ENCODE data around the gene PLAAT2. TPM values are rescaled to one million over a fixed set of nuclear protein-coding genes. Genes with fewer than 3 reads are reported as not detected.
A peak's percentile ranks its signal among the peaks of the same experiment; 100 is the strongest.
"Not testable (repeated sequence)": the region's sequence is repeated elsewhere in the genome, so short reads cannot be mapped to it uniquely, and the experiment has no call there.

The PLAAT2 gene
- total RNA-seq, 1 donor from 2014 or later: 6.0 TPM

DNA sequence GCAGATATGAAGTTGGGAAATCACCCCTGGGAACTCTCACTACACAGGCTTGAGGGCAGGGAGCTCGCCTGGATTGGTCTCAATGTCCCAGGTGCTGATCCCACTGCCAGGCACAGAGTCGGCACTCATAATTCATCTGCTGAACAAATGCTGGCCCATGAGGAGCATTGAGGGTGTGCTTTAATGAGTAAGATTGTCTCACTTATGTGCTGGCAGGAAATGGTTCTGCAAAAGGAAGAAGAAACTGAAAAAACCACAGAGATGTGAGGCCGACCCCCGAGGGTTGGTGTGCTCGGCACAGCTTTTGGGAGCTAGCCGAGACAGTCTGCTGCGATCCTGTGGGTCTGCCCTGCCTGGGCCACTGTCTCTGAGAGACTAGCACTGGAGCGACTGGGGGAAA is 9.4 kb downstream of the PLAAT2 start:
- Mint-ChIP-seq H3K27me3 (no peaks in the 10 kb centered on the region), H3K4me3 (no peak overlapping the region), H3K27ac (peak overlapping the region; percentile 94), H3K36me3 (peaks cover 4% of the 10 kb centered on the region), H3K9me3 (peaks cover 4% of the 10 kb centered on the region), H3K4me1 (ENCODE audit: unreplicated experiment) (peaks cover 31% of the 10 kb centered on the region)
- TF ChIP-seq CTCF (conservative IDR thresholded peaks at IDR 0.05): no peak
- peak; percentile 29 for DNase-seq (ENCODE audit: extremely low spot score, unreplicated experiment)

GRCh38 chr11:63552921-63553320 is 10.3 kb downstream of the PLAAT2 start:
- Mint-ChIP-seq H3K36me3 (peaks cover 4% of the 10 kb centered on the region), H3K9me3 (peaks cover 4% of the 10 kb centered on the region), H3K4me3 (no peak overlapping the region), H3K4me1 (ENCODE audit: unreplicated experiment) (peaks cover 31% of the 10 kb centered on the region), H3K27me3 (no peaks in the 10 kb centered on the region), H3K27ac (peak overlapping the region; percentile 94)
- TF ChIP-seq CTCF (conservative IDR thresholded peaks at IDR 0.05): no peak
- peak; percentile 49 for DNase-seq (ENCODE audit: extremely low spot score, unreplicated experiment)

- Mint-ChIP-seq H3K36me3 (peaks cover 4% of the 10 kb centered on the region), H3K9me3 (peaks cover 4% of the 10 kb centered on the region), H3K4me3 (no peak overlapping the region), H3K27me3 (no peaks in the 10 kb centered on the region), H3K27ac (no peak overlapping the region), H3K4me1 (ENCODE audit: unreplicated experiment) (peaks cover 31% of the 10 kb centered on the region)
- DNase-seq (ENCODE audit: extremely low spot score, unreplicated experiment): peak; percentile 63
- no peak for TF ChIP-seq CTCF (conservative IDR thresholded peaks at IDR 0.05)
Measured at GRCh38 chr11:63551889-63552266, 11.3 kb downstream of the PLAAT2 start.

DNA sequence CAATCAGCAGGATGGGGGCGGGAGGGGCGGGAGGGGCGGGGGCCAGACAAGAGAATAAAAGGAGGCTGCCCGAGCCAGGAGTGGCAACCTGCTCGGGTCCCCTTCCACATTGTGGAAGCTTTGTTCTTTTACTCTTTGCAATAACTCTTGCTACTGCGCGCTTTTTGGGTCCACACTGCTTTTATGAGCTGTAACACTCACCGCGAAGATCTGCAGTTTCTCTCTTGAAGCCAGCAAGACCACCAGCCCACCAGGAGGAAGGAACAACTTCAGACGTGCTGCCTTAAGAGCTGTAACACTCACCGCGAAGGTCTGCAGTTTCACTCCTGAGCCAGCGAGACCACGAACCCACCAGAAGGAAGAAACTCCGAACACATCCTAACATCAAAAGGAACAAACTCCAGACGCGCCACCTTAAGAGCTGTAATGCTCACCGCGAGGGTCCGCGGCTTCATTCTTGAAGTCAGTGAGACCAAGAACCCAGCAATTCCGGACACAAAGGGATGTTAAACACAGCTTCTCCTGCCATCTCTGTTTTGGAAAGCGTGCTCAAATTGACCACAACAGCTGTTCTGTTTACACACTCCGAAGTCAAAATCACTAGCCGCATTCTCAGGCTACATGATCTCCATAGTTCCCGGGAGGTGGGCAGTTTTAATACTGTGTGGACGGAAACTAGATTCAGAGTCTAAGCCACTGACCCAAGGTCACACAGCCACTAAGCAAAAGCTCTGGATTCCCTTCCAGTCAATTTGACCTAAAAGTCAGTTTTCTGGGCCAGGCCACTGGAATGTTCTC is 11.9 kb downstream of the PLAAT2 start:
- H3K27me3 Mint-ChIP-seq: no peaks in the 10 kb centered on the region
- H3K9me3 Mint-ChIP-seq: peaks cover 4% of the 10 kb centered on the region
- TF ChIP-seq CTCF (conservative IDR thresholded peaks at IDR 0.05): no peak
- H3K27ac Mint-ChIP-seq: peak overlapping the region; percentile 4
- DNase-seq (ENCODE audit: extremely low spot score, unreplicated experiment): peak; percentile 32
- no peak overlapping the region for H3K4me3 Mint-ChIP-seq
- H3K4me1 Mint-ChIP-seq (ENCODE audit: unreplicated experiment): peaks cover 26% of the 10 kb centered on the region
- peaks cover 4% of the 10 kb centered on the region for H3K36me3 Mint-ChIP-seq

GRCh38 chr11:63550156-63550700 is 13.0 kb downstream of the PLAAT2 start:
- H3K27ac Mint-ChIP-seq, H3K27me3 Mint-ChIP-seq, H3K4me3 Mint-ChIP-seq, H3K9me3 Mint-ChIP-seq, H3K36me3 Mint-ChIP-seq: not testable (repeated sequence)
- DNase-seq (ENCODE audit: extremely low spot score, unreplicated experiment): peak; percentile 45
- peaks cover 26% of the 10 kb centered on the region for H3K4me1 Mint-ChIP-seq (ENCODE audit: unreplicated experiment)

DNA sequence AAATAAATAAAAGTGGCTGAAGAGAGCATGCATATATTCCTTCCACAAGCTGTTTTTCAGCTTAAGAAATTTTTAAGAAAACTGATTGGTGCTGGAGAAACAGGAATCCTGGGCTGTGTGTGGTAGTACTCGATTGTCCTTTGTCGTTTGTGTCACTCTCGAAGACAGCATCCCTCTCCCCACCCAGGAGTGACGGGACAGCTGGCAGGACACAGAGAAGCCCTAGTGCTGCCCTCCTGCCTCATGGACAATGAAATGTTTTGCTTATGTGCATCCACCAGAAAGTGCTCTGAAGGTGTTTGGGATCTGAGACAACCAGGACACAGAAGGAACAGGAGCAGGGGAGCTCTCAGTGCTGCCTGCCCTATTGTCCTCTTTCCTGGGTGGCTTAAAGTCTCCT is 13.8 kb downstream of the PLAAT2 start:
- H3K27me3 Mint-ChIP-seq: no peaks in the 10 kb centered on the region
- no peak overlapping the region for H3K4me3 Mint-ChIP-seq
- TF ChIP-seq CTCF (conservative IDR thresholded peaks at IDR 0.05): no peak
- peaks cover 4% of the 10 kb centered on the region for H3K36me3 Mint-ChIP-seq
- H3K9me3 Mint-ChIP-seq: peaks cover 4% of the 10 kb centered on the region
- H3K4me1 Mint-ChIP-seq (ENCODE audit: unreplicated experiment): peaks cover 20% of the 10 kb centered on the region
- peak; percentile 55 for DNase-seq (ENCODE audit: extremely low spot score, unreplicated experiment)
- peak overlapping the region; percentile 10 for H3K27ac Mint-ChIP-seq
